B cell (primary cell): ENCODE measurements around the gene CCDC134. TPM values are rescaled to one million over a fixed set of nuclear protein-coding genes. Genes with fewer than 3 reads are reported as not detected.

Experiments used
- ATAC-seq: fragments of 200-7000 bp; cut with Tn5 transposase; one replicate; pipeline ENCODE4 v1.10.0; 2021; ENCODE audit warnings: low read depth, mild to moderate bottlenecking, moderate number of reproducible peaks, moderate library complexity
- CTCF ChIA-PET: fragments of 350-600 bp; sonication (Branson Sonifier 250); formaldehyde crosslinking; loops from one replicate; lab custom pipeline; 2021; ENCODE audit warnings: antibody characterized with exemption, inconsistent platforms; lab: Charles Lee
- POLR2A ChIA-PET: fragments of 350-600 bp; sonication (Branson Sonifier 250); formaldehyde crosslinking; loops from one replicate; lab custom pipeline; 2021; ENCODE audit warnings: antibody characterized with exemption; lab: Charles Lee
- DNase-seq: peaks from one replicate; pipeline ENCODE4 v3.0.0; 2013
- H2AFZ ChIP-seq: 2 replicates; pipeline ENCODE4 v1.6.1; 2012; ENCODE audit warnings: mild to moderate bottlenecking, low read depth, low read length; ENCODE audit not compliant: insufficient read depth, poor library complexity, severe bottlenecking
- H3K27ac ChIP-seq, 2 donors: 1 replicate in 1 of 2; 2 replicates in 1 of 2; pipeline ENCODE4 v1.5.1; 2012 to 2013; ENCODE audit warnings: low read length in 2 of 2, mild to moderate bottlenecking in 2 of 2, moderate library complexity in 1 of 2
- H3K27me3 ChIP-seq, 4 experiments: fragments of 200-600 bp in 1 of 4; sonication (generic) in 1 of 4; replicated peaks in 1 of 4; 1 replicate in 2 of 4; 2 replicates in 2 of 4; pipeline versions ENCODE4 v1.6.1 to v1.7.0; 2013 to 2016; ENCODE audit warnings: low read length in 3 of 4, mild to moderate bottlenecking in 2 of 4, mixed read lengths in 1 of 4, moderate library complexity in 1 of 4; ENCODE audit not compliant: insufficient read depth in 4 of 4, control insufficient read depth in 3 of 4; ENCODE audit errors: control extremely low read depth in 1 of 4
- H3K36me3 ChIP-seq, 2 experiments: replicated peaks in 1 of 2; 1 replicate in 1 of 2; 2 replicates in 1 of 2; pipeline versions ENCODE4 v1.6.1 to v1.7.1; 2013; ENCODE audit warnings: low read length in 1 of 2; ENCODE audit not compliant: insufficient read depth in 2 of 2, control insufficient read depth in 1 of 2; ENCODE audit errors: control extremely low read depth in 1 of 2, extremely low read depth in 1 of 2
- H3K4me1 ChIP-seq, 2 donors: fragments of 200-600 bp in 1 of 2; sonication (generic) in 1 of 2; 1 replicate in 1 of 2; 2 replicates in 1 of 2; pipeline versions ENCODE4 v1.5.1 to v1.6.1; 2013 to 2017; ENCODE audit warnings: low read length in 2 of 2; ENCODE audit not compliant: control insufficient read depth in 2 of 2, insufficient read depth in 2 of 2
- H3K4me2 ChIP-seq: replicated peaks from 2 replicates; pipeline ENCODE3; 2012; ENCODE audit warnings: mild to moderate bottlenecking, low read depth, low read length; ENCODE audit not compliant: poor library complexity, severe bottlenecking
- H3K4me3 ChIP-seq, 5 experiments: fragments of 200-600 bp in 1 of 5; sonication (generic) in 1 of 5; 1 replicate in 3 of 5; 2 replicates in 2 of 5; pipeline versions ENCODE4 v1.5.1 to v1.7.0; 2011 to 2016; ENCODE audit warnings: low read length in 4 of 5, mild to moderate bottlenecking in 4 of 5, low read depth in 2 of 5, control low read depth in 1 of 5, moderate library complexity in 1 of 5; ENCODE audit not compliant: insufficient read depth in 1 of 5; ENCODE audit errors: control extremely low read depth in 1 of 5, extremely low read depth in 1 of 5
- H3K79me2 ChIP-seq: fragments of 200-600 bp; sonication (generic); one replicate; pipeline ENCODE4 v1.6.0; 2016; ENCODE audit warnings: low read length; ENCODE audit not compliant: control insufficient read depth, insufficient read depth
- H3K9ac ChIP-seq: fragments of 200-600 bp; sonication (generic); 2 replicates; pipeline ENCODE4 v1.6.1; 2017; ENCODE audit warnings: mild to moderate bottlenecking, low read length, moderate library complexity
- H3K9me3 ChIP-seq, 3 donors: one replicate each; pipeline versions ENCODE4 v1.6.1 to v1.7.1; 2013; ENCODE audit warnings: low read length in 2 of 3; ENCODE audit not compliant: control insufficient read depth in 2 of 3, insufficient read depth in 1 of 3; ENCODE audit errors: control extremely low read depth in 1 of 3
- H4K20me1 ChIP-seq: 2 replicates; pipeline ENCODE4 v1.6.0; 2012; ENCODE audit warnings: mild to moderate bottlenecking, low read length; ENCODE audit not compliant: insufficient read depth, control insufficient read depth, poor library complexity, severe bottlenecking
- H3K27ac Mint-ChIP-seq: one replicate; pipeline ENCODE4 v1.8.0; 2021; ENCODE audit warnings: mixed read lengths
- H3K27me3 Mint-ChIP-seq: one replicate; pipeline ENCODE4 v1.8.0; 2021; ENCODE audit warnings: mixed read lengths
- H3K4me1 Mint-ChIP-seq: one replicate; pipeline ENCODE4 v1.8.0; 2021; ENCODE audit warnings: mixed read lengths
- H3K4me3 Mint-ChIP-seq: one replicate; pipeline ENCODE4 v1.8.0; 2021; ENCODE audit warnings: mixed read lengths
- H3K9me3 Mint-ChIP-seq: one replicate; pipeline ENCODE4 v1.8.0; 2022; ENCODE audit warnings: mixed read lengths; ENCODE audit not compliant: insufficient read depth
- CTCF ChIP-seq: fragments of 200-600 bp; IDR thresholded peaks from one replicate; pipeline ENCODE4 v1.8.0; 2022; ENCODE audit warnings: antibody characterized with exemption, mild to moderate bottlenecking
- EZH2 ChIP-seq: IDR thresholded peaks from 2 replicates; pipeline ENCODE4 v1.6.1; 2012; ENCODE audit warnings: borderline replicate concordance, low read depth, mild to moderate bottlenecking, moderate library complexity, low read length; ENCODE audit not compliant: insufficient read depth, poor library complexity, severe bottlenecking
- WGBS: methylation state at CpG from one replicate; pipeline ENCODE4 v1.1.5; 2013; ENCODE audit warnings: missing lambda C conversion rate; ENCODE audit not compliant: insufficient coverage; 5-methylcytosine and 5-hydroxymethylcytosine counted together
- intact Hi-C: fragments of 100-400 bp; cut with micrococcal nuclease; formaldehyde crosslinking; loops from one replicate; pipeline ENCODE4 v1.10.0; 2022
- polyA plus RNA-seq: library from polyadenylated mRNA; depleted of rRNA; stranded (reverse); fragments of >200 nt; gene quantifications from 2 replicates; pipeline ENCODE4 v1.2.3, GENCODE V29; 2012
- total RNA-seq, 2 donors: library from RNA; stranded (reverse); fragments of 120-200 nt in 1 of 2; gene quantifications; 1 replicate in 1 of 2; 2 replicates in 1 of 2; pipeline versions ENCODE4 v1.2.3 to v1.2.4, GENCODE V29; 2013 to 2022

CCDC134 gene
- total and polyA plus RNA-seq, 2 donors (not counting 1 experiment from before 2014, with no cell fraction given), result 4.4 to 18.1 TPM

GRCh38 chr22:41832553-41833368 is 32.3 kb downstream of the CCDC134 start, which contains the start of gene SREBF2:
SREBF2 (plus strand) TSS chr22:41833105; CDS start chr22:41833271, 166 bp downstream.
- peak within 1 kb of the TSS; percentile 97 for H3K9ac ChIP-seq
- ATAC-seq (peak; percentile 86), DNase-seq (peak; percentile 99)
- TF ChIP-seq EZH2 (no peak), CTCF (no peak)
- under 1% methylated on average over 75 of the region's 75 CpGs for WGBS
- POLR2A ChIA-PET, result interaction anchor here (0.5 to 4.6 kb wide), 27 partner anchors 8 to 881 kb away, joined by 3 to 64 read pairs (median 4); partner anchors contain the start of genes CCDC134, CENPM, NDUFA6 and SMIM45
- H4K20me1 ChIP-seq, result peaks cover 4% of the 10 kb centered on the region
- H3K27ac Mint-ChIP-seq, result peak within 1 kb of the TSS; percentile 99
- H2AFZ ChIP-seq, result peak within 1 kb of the TSS; percentile 59
- CTCF ChIA-PET, result interaction anchor here (0.7 to 4.8 kb wide), 16 partner anchors 9 to 135 kb away, joined by 3 to 40 read pairs (median 4); partner anchors contain the start of genes MEI1, SHISA8 and TNFRSF13C
- H3K9me3 ChIP-seq, result no peaks in the 10 kb centered on the region
- peak within 1 kb of the TSS; percentile 49 to 92 (median 90) for H3K4me3 ChIP-seq
- peaks cover 20 to 36% of the 10 kb centered on the region in 2 donors for H3K4me1 ChIP-seq
- H3K27ac ChIP-seq, result peak within 1 kb of the TSS; percentile 99 to 100
- H3K9me3 Mint-ChIP-seq, result no peaks in the 10 kb centered on the region
- H3K4me3 Mint-ChIP-seq, result peak within 1 kb of the TSS; percentile 96
- H3K79me2 ChIP-seq, result peaks cover 49% of the 10 kb centered on the region
- H3K36me3 ChIP-seq, result peaks cover 0 to 18% of the 10 kb centered on the region in 2 experiments
- peak within 1 kb of the TSS; percentile 92 for H3K4me2 ChIP-seq
- no peaks in the 10 kb centered on the region for H3K27me3 ChIP-seq
- intact Hi-C loops, result loop anchor here (1.0 to 2.0 kb wide), 11 partner anchors 10 to 258 kb away; partner anchors contain the start of genes CCDC134, NDUFA6, SMDT1 and WBP2NL
- no peaks in the 10 kb centered on the region for H3K27me3 Mint-ChIP-seq
- peaks cover 55% of the 10 kb centered on the region for H3K4me1 Mint-ChIP-seq
